Activated CD4-positive, alpha-beta T cell treated with anti-CD3 and anti-CD28 coated beads for 24 hours (primary cell): ENCODE measurements around the gene DNAJC7.
"Not testable (repeated sequence)": the region's sequence is repeated elsewhere in the genome, so short reads cannot be mapped to it uniquely, and the experiment has no call there.

ENCODE experiments used
- DNase-seq, 2 donors: peaks; one replicate each; pipeline ENCODE4 v3.0.0-alpha.2; 2020; ENCODE audit warnings: low read depth in 2 of 2

DNAJC7 gene

DNA sequence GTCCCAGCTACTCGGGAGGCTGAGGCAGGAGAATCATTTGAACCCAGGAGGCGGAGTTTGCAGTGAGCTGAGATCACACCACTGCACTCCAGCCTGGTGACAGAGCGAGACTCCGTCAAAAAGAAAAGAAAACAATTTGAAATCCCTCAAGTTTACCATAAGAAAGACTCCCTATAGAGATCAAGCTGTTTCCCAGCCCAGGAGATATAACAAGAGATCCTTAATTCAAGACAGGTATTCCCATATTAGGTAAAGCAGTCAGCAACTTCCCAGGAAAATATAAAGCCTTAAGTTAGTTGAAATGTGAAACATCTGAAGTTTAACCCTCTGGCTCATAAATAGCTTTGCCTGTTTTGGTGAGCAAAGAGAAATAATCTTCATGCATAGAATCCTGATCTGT, 4.9 kb downstream of the DNAJC7 start:
- DNase-seq = not testable (repeated sequence)

DNA sequence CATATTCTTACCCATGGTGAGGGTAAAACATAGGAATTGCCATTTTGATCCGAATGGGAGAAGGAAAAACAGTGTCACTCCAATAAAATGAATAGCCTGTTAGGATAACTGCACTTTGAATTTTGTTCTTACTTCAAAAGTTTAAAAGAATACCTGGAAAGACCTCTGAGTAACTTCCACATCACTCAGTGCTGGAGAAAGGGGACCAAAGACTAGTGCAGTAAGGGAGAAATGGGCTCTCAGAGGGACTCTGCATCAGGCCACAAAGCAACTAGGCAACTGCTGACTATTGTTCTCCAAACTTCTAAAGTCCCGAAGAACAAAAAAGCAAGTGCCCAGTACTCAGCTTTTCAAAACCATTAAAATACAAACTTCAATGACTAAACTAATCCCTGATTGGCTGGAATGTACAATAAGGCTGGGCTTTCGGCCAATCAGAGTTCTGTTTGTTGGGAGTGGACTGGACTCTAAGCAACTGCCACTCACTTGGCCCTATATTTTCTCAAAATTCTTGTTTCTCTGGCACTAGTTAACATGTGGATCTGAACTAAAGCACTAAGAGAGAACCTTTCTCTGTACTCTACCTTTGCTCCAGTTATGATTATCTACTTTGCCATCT, 6.2 kb downstream of the DNAJC7 start:
- no peak for DNase-seq

DNA sequence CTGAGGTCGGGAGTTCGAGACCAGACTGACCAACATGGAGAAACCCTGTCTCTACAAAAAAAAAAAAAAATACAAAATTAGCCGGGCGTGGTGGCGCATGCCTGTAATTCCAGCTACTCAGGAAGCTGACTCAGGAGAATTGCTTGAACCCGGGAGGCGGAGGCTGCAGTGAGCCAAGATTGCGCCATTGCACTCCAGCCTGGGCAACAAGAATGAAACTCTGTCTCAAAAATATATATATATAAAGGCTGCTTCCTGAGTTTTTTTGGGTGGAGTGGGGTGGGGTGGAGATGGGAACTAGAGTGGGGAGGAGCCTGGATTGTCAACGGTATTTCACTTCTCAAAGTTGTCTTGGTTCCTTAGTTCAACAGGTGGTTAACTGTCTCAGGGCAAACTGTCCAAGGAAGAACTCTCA, 7.0 kb downstream of the DNAJC7 start:
- DNase-seq = not testable (repeated sequence)

DNA sequence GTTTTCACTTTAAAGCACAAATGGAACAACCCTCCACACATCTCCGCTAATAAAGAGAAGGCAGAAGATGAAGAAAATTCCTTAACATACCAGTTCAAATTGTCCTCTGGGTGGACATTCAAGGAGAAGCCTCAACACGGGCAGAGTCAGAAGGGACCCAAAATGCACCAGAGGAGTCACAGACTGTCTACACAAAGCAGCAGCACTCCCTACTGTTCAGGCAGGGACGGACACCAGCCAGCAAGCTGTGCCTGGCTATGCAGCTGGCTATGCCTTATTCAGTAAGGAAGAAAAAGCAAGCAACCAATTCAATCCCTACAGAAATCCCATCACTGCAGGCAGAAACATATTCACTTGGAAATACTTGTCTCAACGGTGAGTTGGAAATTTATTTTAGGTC, 8.1 kb downstream of the DNAJC7 start:
- DNase-seq = no peak

DNA sequence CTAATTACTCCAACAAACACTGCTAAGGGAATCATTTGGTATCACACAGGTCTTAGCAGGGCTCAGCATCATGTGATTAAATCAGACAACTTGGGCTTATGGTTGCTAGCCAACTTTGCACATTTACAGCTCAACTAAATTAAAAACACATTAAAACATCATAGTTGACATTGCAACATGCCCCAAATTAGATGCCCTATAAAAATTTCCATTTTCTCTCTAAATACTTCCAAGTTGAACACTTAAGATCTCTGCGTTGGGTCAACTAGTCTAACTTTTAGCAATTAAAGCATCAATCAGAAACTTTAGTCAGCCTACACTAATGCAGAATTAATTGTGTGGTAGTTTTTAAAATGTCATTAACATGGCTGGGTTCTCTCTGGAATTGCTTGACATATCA, 12.1 kb downstream of the DNAJC7 start:
- no peak for DNase-seq

DNA sequence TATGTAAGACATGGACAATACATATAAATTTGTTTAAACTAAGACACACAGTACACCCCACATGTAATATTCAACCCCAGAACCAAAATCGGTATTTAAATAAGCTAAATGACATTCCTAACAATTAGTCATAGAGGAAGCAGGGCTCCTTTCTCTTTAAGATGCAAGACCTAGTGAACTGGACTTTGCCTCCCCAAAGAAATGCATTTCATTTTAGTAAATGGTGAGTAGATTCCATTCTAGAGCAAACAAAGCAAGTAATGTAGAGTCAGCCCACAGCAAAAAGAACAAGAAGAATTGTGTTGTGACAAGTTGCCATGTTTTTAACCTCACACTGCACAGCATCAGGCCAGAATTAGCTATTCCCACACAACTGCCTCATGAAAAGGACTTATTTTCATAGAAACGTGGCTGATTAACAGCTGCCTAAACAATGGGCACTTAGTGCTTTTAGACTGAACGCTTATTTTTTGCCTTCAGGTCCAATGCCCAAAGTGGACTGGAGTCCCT, 14.4 kb downstream of the DNAJC7 start:
- DNase-seq = no peak

DNA sequence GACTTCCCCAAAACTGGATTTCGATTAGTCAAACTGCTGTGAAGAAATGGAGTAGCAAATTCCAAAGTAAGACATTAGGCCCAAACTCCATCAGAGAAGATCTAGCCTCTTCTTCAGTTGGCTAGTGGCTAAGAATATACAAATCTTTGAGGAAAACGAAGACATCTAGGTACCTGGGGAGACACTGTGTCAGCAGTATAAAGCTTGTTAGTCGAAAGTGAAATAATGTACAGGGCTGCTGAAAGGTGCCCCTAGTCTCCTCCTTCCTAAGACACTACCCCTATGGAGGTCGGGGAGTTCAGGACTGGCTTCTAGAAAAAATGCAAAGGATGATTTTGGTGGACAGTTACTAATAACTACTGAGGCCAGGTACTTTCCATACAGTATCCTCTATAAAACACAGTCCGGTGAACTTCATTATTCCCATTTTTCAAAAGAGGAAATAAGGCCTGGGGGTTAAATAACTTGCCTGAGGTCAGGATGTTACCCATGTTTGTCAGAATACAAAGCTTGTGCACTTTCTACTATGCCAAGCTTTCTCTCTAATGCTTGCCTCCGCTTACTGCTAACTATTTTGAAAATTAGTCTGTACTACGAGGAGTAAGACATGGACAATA, 15.0 kb downstream of the DNAJC7 start:
- no peak for DNase-seq

DNA sequence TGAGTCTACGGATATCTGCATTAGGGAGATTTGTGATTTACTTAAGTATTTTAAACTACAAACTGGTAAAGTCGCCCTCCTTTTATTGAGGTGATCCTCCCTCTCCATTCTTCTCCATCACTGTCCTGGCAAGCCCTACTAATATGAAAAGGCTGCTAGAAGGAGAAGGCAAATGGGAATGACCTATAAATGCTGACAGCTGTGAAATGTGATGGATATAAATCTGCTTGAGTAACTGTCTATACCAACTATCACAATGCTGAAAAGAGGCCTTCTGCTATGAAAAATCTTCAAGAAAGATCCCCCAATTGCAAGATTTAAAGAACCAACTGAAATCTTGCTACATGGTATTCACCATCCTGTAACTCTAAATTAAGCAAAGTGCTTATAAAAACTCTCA, 15.5 kb downstream of the DNAJC7 start:
- no peak for DNase-seq

DNA sequence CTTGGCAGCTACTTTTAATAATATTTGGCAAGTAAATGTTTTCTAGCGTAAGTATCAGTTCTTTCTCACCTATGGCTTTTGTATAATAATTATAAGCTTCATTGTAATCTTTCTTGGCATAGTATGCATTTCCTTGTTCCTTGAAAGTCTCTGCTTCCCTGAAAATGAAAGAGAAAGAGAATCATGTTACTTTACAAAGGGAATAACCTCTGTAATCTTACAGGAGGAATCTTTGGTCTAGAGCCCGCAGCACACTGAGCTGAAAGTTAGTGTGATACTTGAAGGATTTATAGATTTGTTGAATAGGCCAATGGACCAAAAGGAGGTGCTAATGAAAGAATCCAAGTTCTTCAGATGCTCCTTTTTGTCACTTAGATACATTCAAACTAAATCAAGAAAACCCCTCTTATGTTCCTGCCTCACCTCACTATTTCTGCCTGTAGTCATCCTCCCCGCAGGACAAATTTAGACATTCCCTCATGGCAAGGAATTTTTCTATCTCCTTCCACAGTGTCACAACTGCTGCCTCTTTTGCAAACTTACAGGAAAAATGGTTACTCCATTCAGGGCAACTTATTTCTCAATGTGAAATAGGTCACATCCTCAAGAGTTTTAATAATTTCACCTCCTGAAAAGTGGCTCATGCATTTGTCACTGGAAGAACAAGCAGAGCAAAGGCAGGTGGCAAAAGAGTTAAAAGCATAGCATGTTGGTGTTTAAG, 16.7 kb downstream of the DNAJC7 start:
- no peak for DNase-seq

DNA sequence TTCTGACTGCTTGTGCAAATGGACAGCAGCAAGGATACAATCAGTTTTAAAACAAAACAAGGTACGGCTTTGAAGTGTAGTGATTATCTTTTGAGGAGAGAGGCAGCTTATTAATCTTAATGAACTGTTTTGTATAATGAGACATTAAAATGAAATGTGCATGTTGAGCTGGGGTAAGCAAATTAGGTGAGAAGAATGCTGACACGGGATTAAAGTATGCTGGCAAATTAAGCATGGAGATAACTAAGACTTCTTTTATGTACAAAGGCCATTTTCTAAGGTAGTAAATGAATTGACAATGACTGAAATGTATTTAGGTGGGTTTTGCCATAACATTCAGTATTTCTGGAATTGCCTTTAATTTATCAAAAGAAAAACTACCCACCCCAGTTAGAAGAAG, 18.7 kb downstream of the DNAJC7 start:
- no peak for DNase-seq

DNA sequence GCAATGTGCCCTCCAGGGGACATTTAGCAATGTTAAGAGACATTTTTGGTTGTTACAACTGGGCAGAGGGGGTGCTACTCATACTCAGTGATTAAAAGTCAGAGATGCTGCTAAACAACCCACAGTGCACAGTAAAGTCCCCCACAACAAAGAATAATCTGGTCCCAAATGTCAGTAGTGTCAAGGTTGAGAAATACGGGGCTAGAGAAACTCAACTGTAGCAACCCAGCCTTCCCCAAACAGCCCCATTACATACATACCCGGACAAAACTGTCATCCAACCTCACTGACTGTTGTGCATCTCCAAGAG, 20.4 kb downstream of the DNAJC7 start:
- DNase-seq = no peak

DNA sequence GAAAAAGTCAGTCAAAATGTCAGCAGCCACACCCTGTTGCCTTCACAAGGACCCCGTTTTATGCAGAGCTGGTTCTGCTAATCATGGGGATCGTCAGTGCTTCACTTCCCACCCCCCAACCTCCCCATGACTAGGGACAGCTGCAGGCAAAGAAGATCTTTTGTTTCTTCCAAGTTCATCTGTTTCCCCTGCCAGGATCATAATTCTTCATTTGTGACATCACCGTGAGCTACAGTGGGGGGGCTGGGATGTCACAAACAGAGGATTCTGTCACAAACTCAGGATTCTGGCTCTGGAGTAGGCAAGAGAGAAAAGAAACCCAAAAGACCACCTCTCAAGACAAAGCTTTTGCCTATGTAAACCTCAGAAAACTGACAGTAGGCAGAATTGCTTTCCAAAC, 24.7 kb downstream of the DNAJC7 start:
- no peak for DNase-seq

DNA sequence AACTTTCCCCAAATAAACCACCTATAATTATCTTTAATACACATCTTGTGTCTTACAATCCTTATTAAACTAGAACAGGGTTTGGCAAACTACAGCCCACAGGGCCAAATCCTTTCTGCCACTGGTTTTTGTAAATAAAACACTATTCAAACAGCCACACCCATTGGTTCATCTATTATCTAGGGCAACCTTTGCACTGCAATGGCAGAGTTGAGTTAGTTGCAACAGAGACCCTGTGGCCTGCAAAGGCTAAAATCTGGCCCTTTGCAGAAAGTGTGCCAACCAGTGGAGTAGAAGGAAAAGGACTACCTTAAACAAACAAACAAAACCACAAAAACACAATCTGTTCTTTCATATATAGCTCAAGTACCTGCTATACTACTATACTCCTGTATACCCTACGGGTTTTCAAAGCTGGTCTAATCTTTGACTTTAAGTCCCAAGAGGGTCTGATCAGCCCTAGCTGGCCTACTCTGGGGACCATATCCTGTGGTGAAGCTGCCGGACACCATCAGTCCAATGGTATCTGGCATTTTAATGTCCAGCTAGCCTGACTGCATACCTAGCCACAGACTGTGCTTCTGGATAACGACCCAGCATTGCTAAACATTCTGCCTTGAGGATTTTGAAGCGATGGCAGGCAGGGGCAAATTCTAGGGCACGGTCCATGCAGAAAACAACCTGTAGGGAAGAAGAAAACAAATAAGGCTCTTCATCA, 27.4 kb downstream of the DNAJC7 start:
- no peak for DNase-seq

DNA sequence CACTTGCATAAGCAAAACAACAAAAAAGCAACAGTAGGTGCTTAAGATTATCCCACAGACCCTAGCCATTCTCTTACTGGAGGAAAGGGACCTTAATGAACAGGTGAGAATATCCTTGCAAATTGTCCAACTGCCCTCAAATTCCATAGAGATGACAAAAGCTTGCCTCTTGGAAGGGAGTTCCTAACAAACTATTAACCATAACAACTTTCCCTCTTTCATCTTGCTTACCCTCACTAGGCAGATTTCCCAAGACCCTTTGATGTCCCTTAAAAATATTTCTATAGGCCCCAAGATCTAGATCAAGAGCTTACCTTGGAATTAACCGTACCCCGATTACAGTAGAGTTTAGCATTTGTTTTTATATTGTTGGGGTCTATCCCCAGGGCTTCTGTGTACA, 28.8 kb downstream of the DNAJC7 start:
- DNase-seq = no peak

DNA sequence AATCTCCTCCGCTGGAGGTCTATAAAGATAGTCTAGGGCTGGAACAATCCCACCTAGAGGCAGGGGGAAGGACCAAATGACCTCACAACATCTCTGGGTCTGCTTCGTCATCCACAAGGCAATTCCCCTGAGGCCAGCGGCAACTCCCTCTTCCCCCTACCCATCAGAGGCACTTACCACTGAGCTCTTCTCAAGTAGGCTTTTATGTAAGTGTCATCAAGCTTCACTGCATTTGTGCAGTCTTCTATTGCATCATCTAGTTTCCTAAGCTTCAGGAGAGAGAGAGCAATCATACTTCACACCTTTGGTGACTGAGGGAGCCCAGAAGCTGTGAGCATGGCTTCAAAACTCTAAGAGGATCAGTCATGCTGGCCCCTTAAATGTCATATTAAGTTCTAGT, 29.6 kb downstream of the DNAJC7 start:
- no peak for DNase-seq

DNA sequence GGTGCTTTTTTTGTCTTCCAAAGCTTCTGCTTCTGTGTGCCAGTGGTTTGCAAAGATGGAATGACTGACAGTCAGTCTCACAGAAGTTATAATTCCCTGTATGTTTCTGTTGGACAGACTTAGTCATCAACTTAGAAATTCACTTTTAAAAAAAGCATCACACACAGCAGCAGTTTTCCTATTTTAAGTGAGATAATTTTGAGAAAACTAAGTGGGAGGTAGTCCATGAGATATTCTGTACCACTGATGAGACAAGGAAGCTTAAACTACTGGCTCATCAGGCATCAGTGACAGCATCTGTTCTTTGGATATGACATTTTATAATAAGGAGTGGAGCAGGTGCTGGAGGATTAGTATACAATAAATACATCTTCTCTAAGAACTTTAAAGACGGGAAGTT, 30.6 kb downstream of the DNAJC7 start:
- DNase-seq = no peak

DNA sequence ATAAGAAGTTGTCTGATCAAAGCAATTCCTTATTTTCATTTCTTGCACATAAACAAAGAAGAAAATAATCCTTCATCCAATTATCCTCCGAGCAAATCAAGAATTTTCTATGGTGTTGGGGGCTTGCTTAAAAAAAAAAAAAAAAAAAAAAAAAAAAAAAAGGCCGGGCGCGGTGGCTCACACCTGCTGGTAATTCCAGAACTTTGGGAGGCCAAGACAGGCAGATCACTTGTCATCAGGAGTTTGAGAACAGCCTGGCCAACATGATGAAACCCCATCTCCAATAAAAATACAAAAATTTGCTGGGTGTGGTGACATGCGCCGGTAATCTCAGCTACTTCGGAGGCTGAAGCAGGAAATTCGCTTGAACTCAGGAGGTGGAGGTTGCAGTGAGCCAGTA, 31.3 kb downstream of the DNAJC7 start:
- DNase-seq = no peak

DNA sequence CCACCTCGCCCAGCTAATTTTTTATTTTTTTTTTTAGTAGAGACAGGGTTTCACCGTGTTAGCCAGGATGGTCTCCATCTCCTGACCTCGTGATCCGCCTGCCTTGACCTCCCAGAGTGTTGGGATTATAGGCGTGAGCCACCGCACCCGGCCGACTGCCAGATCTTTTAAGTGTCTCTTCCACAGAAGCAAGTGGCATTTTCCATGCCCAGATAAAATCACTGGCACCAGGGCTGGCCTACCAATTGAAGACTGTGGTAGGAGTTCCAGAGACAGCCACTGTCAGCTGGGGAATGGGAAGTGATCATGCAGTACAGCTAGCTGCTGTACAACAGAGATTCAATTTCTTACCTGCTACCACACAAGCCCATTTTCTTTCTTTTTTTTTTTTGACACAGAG, 32.8 kb downstream of the DNAJC7 start:
- DNase-seq = no peak

DNA sequence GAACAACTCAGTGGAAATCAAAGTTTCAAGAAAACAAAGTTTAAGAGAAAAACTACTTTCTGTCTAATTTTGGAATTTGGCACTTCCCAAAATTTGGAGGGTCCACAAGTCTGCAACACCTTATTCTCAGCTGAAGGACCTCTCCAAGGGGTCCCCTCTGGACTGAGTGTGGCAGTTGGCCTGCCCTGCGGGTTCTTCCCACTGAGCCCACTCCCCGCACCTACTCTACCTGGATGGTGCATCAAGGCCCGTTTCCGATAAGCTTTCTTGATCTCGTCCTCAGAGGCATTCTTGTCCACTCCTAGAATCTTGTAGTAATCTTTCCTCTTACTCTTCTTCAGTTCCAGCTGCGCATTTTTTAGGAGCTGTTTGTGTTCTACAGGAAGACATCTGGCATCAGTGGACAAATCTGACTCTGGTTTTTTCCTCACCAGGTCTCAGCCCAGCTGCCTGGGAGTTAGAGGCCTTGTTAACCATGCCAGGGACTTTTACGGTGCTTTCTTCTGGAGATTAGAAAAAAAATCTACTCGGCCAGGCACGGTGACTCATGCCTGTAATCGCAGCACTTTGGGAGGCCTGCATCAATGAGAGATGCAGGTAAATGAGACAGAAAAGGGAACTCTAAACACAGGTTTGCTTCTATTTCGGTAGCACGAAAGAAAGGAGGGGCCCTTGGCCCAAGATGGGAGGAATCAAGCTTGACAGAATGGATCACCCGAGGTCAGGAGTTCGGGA, 35.0 kb downstream of the DNAJC7 start:
- DNase-seq = no peak

DNA sequence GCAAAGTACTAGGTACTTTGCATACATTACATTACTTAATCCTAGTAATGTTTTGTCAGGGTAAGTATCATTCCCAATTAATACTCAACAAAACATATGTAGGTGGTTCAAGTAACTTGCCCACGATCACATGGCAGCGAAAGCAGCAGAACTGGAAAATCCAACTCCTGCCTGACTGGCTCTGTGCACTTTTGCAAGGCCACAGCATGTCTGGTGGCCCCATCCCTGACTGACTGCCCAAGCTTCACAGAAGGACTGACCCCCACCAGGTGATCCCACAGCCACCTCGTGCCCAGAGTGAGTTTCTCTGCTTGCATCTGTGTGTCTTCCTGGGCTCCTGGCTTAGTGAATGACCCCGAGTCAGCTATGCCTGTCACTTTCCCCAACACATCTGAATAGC, 39.2 kb downstream of the DNAJC7 start:
- DNase-seq = no peak

DNA sequence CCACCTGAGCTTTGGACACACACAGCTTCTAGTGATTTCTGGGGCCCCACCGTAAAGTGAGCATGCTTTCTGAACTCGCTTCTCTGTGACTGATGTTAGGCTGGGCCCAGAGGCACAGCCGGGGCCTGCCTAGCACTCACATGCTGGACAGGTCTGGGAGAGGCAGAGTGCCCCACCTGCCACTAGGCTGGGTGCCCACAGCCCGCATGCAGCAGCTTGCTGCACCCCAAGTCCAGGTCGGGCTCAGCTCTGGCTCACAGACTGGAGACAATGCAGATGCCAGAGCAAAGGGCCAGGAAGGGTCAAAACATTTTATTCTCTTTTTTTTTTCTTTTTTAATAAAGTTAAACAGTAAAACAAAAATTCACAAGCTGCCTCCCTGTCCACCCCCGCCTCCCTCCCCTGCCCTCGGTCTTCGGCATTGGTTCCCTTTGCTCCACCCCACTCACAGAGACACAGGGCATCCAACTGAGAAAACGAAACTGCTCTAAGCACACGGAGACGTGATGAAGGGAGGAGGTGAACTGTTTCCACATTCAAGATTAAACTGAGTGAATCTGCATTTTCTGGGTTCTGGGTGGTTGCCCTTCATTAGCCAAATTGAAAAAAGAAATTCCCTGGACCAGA, 41.0 kb downstream of the DNAJC7 start:
- no peak for DNase-seq
